Testis (tissue), 3 donors: Measurements from ENCODE around the gene RNU4-1. TPM values are rescaled to one million over a fixed set of nuclear protein-coding genes. Genes with fewer than 3 reads are reported as not detected.

Experiments used
- DNase-seq: peaks from one replicate; pipeline ENCODE4 v3.0.0-alpha.2; 2019
- H3K27ac ChIP-seq, 2 donors: fragments of 200-600 bp; sonication (generic); one replicate each; pipeline ENCODE4 v1.5.1; 2019
- H3K27me3 ChIP-seq: fragments of 200-600 bp; sonication (generic); one replicate; pipeline ENCODE4 v1.5.1; 2019
- H3K36me3 ChIP-seq: fragments of 200-600 bp; sonication (generic); one replicate; pipeline ENCODE4 v1.5.1; 2017; ENCODE audit warnings: low read depth; ENCODE audit errors: missing control alignments
- H3K4me1 ChIP-seq: fragments of 200-600 bp; sonication (generic); one replicate; pipeline ENCODE4 v1.5.1; 2019
- H3K4me3 ChIP-seq, 2 donors: fragments of 200-600 bp; sonication (generic); one replicate each; pipeline ENCODE4 v1.5.1; 2017 to 2019
- H3K9me3 ChIP-seq: fragments of 200-600 bp; sonication (generic); one replicate; pipeline ENCODE4 v1.5.1; 2017
- POLR2A ChIP-seq: fragments of 450-650 bp; IDR thresholded peaks from one replicate; pipeline ENCODE4 v1.6.1; 2017; ENCODE audit warnings: antibody characterized with exemption, mild to moderate bottlenecking, moderate library complexity
- WGBS, 2 donors: methylation state at CpG; one replicate each; pipeline ENCODE4 v1.1.5; 2018; 5-methylcytosine and 5-hydroxymethylcytosine counted together
- intact Hi-C: fragments of 100-400 bp; cut with DNase I; formaldehyde crosslinking; loops from one replicate; pipeline ENCODE4 v1.15.1; 2023; ENCODE audit warnings: low total_unique reads
- polyA plus RNA-seq: library from polyadenylated mRNA; stranded (reverse); fragments of 350-450 nt; fragmentation: Illumina TruSeq; extraction: RNeasy Lipid Tissue Mini Kit (QIAGEN cat#74804); gene quantifications from one replicate; pipeline ENCODE4 v1.2.3, GENCODE V29; 2014; ENCODE audit warnings: low read depth, low replicate concordance; ENCODE audit not compliant: insufficient read depth
- total RNA-seq, 2 donors: library from RNA; depleted of rRNA; stranded (reverse); fragments of >200 nt; gene quantifications; one replicate each; pipeline ENCODE4 v1.2.3, GENCODE V29; 2016
- TF ChIP-seq, protein P1 (sequence below), 3 experiments: fragments of 450-650 bp in 2 of 3; fragments of 200-600 bp in 1 of 3; sonication (generic) in 1 of 3; IDR thresholded peaks; one replicate each; pipeline ENCODE4 v1.5.1; 2016 to 2019; ENCODE audit warnings: antibody characterized with exemption in 3 of 3, mild to moderate bottlenecking in 2 of 3, moderate library complexity in 1 of 3

The RNU4-1 gene
- total and polyA plus RNA-seq, 3 donors from 2014 or later = under 0.01 TPM; not detected in 1

GRCh38 chr12:120290609-120291305 lies 2.3 kb downstream of the RNU4-1 start:
- 11 to 13% methylated on average over 20 to 22 of the region's 22 CpGs for WGBS, 2 donors
- intact Hi-C loops = no loop called here
- peaks cover 6% of the 10 kb centered on the region for H3K4me1 ChIP-seq
- no peaks in the 10 kb centered on the region for H3K9me3 ChIP-seq
- H3K27ac ChIP-seq = peak overlapping the region; percentile 97 to 98
- peak overlapping the region; percentile 6 to 73 for H3K4me3 ChIP-seq
- H3K36me3 ChIP-seq = no peaks in the 10 kb centered on the region
- TF ChIP-seq POLR2A = no peak
- TF ChIP-seq, protein P1, sequence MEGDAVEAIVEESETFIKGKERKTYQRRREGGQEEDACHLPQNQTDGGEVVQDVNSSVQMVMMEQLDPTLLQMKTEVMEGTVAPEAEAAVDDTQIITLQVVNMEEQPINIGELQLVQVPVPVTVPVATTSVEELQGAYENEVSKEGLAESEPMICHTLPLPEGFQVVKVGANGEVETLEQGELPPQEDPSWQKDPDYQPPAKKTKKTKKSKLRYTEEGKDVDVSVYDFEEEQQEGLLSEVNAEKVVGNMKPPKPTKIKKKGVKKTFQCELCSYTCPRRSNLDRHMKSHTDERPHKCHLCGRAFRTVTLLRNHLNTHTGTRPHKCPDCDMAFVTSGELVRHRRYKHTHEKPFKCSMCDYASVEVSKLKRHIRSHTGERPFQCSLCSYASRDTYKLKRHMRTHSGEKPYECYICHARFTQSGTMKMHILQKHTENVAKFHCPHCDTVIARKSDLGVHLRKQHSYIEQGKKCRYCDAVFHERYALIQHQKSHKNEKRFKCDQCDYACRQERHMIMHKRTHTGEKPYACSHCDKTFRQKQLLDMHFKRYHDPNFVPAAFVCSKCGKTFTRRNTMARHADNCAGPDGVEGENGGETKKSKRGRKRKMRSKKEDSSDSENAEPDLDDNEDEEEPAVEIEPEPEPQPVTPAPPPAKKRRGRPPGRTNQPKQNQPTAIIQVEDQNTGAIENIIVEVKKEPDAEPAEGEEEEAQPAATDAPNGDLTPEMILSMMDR (IDR thresholded peaks at IDR 0.05) = no peak
- no peaks in the 10 kb centered on the region for H3K27me3 ChIP-seq
- DNase-seq = peak; percentile 50

DNA sequence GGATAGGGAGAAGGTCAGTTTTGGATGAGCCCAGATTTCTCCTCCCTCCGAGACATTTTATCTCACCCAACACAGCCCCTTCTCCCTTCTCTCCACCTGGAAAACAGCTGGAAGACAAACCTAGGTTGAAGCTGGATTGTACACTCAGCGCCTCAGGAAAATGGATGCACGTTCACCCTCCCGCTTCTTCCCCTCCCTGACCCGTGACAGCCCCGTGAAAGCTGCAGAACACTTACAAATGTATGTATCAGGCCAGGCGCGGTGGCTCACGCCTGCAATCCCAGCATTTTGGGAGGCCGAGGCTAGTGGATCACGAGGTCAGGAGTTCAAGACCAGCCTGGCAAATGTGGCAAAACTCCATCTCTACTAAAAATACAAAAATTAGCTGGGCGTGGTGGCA lies 5.5 kb downstream of the RNU4-1 start:
- intact Hi-C loops = no loop called here
- DNase-seq = no peak

GRCh38 chr12:120286768-120287490 lies 6.1 kb downstream of the RNU4-1 start:
- 69 to 77% methylated on average over 7 of the region's 7 CpGs for WGBS, 2 donors
- DNase-seq = no peak
- Histone ChIP-seq H3K27me3 (no peaks in the 10 kb centered on the region), H3K27ac (no peak overlapping the region), H3K4me3 (no peak overlapping the region), H3K9me3 (no peaks in the 10 kb centered on the region), H3K36me3 (no peaks in the 10 kb centered on the region), H3K4me1 (peaks cover 6% of the 10 kb centered on the region)
- TF ChIP-seq, protein P1 (IDR thresholded peaks at IDR 0.05) = no peak
- TF ChIP-seq POLR2A = no peak
- intact Hi-C loops = no loop called here

More for the DNA sequence above, 5.5 kb downstream of the RNU4-1 start:
- WGBS, 2 donors = 84 to 91% methylated on average over 12 of the region's 12 CpGs
- H3K27ac ChIP-seq = no peak overlapping the region
- H3K36me3 ChIP-seq = no peaks in the 10 kb centered on the region
- TF ChIP-seq POLR2A = no peak
- TF ChIP-seq, protein P1 (IDR thresholded peaks at IDR 0.05) = no peak
- no peak overlapping the region for H3K4me3 ChIP-seq
- no peaks in the 10 kb centered on the region for H3K27me3 ChIP-seq
- peaks cover 6% of the 10 kb centered on the region for H3K4me1 ChIP-seq
- no peaks in the 10 kb centered on the region for H3K9me3 ChIP-seq

GRCh38 chr12:120284381-120284780 lies 8.7 kb downstream of the RNU4-1 start:
- DNase-seq = no peak
- WGBS, 2 donors = 82 to 92% methylated on average over 3 of the region's 3 CpGs
- intact Hi-C loops = no loop called here

More at GRCh38 chr12:120284381-120284780, 8.7 kb downstream of the RNU4-1 start:
- no peak for TF ChIP-seq POLR2A
- TF ChIP-seq, protein P1 (IDR thresholded peaks at IDR 0.05) = no peak
- Histone ChIP-seq H3K4me1 (no peaks in the 10 kb centered on the region), H3K27me3 (no peaks in the 10 kb centered on the region), H3K9me3 (no peaks in the 10 kb centered on the region), H3K27ac (no peak overlapping the region), H3K4me3 (no peak overlapping the region), H3K36me3 (no peaks in the 10 kb centered on the region)
